Ovary (tissue), 9 donors: Measurements from ENCODE around the gene GRIFIN. TPM values are rescaled to one million over a fixed set of nuclear protein-coding genes. Genes with fewer than 3 reads are reported as not detected.

Experiments used
- DNase-seq, 5 donors: peaks; one replicate each; pipeline ENCODE4 v3.0.0-alpha.2; 2019 to 2020
- H3K27ac ChIP-seq, 2 donors: fragments of 200-600 bp; one replicate each; pipeline versions ENCODE4 v1.5.1 to v1.8.0; 2019 to 2022
- H3K27me3 ChIP-seq: fragments of 200-600 bp; one replicate; pipeline ENCODE4 v1.8.0; 2022
- H3K36me3 ChIP-seq: fragments of 200-600 bp; sonication (generic); one replicate; pipeline ENCODE4 v1.5.1; 2019
- H3K4me1 ChIP-seq: one replicate; pipeline ENCODE4 v1.8.1; 2013; ENCODE audit warnings: mild to moderate bottlenecking, moderate library complexity; ENCODE audit not compliant: insufficient read depth
- H3K4me3 ChIP-seq: fragments of 200-600 bp; sonication (generic); one replicate; pipeline ENCODE4 v1.5.1; 2017
- H3K9me3 ChIP-seq, 2 donors: fragments of 200-600 bp in 1 of 2; sonication (generic) in 1 of 2; one replicate each; pipeline versions ENCODE4 v1.5.1 to v1.8.1; 2013 to 2019; ENCODE audit warnings: mild to moderate bottlenecking in 1 of 2, moderate library complexity in 1 of 2
- CTCF ChIP-seq, 3 donors: fragments of 450-650 bp in 2 of 3; fragments of 200-600 bp in 1 of 3; IDR thresholded peaks; one replicate each; pipeline versions ENCODE4 v1.5.1 to v1.8.0; 2016 to 2022; ENCODE audit warnings: antibody characterized with exemption in 3 of 3, mild to moderate bottlenecking in 1 of 3
- EP300 ChIP-seq: sonication (generic); formaldehyde crosslinking; IDR thresholded peaks from one replicate; pipeline ENCODE4 v1.6.1; 2017; ENCODE audit warnings: antibody characterized with exemption
- POLR2A ChIP-seq: fragments of 450-650 bp; IDR thresholded peaks from one replicate; pipeline ENCODE4 v1.6.1; 2017; ENCODE audit warnings: antibody characterized with exemption, mild to moderate bottlenecking, moderate library complexity
- WGBS, 3 donors: extraction: QIAGEN DNeasy Blood & Tissue Kit in 1 of 3; methylation state at CpG; one replicate each; pipeline versions ENCODE4 v1.1.5 to v1.1.7; 2013 to 2017; 5-methylcytosine and 5-hydroxymethylcytosine counted together
- intact Hi-C, 4 donors: fragments of 100-400 bp; cut with DNase I; formaldehyde crosslinking; loops; one replicate each; pipeline versions ENCODE4 v1.11.0 to v1.15.1; 2022 to 2023
- polyA plus RNA-seq, 2 donors: library from polyadenylated mRNA; stranded (reverse); fragments of 200-250 nt in 1 of 2; fragments of 350-450 nt in 1 of 2; fragmentation: Illumina TruSeq in 1 of 2; extraction: RNeasy Lipid Tissue Mini Kit (QIAGEN cat#74804) in 1 of 2; gene quantifications; one replicate each; pipeline ENCODE4 v1.2.3, GENCODE V29; 2013 to 2014
- total RNA-seq, 7 donors: library from RNA; depleted of rRNA in 2 of 7; stranded (reverse); fragments of >200 nt in 2 of 7; fragmentation: NEBNext Ultra II Directional in 3 of 7; extraction: Animal tissue kit (Norgen Biotek cat#: 25700) in 3 of 7; gene quantifications; one replicate each; pipeline versions ENCODE4 v1.1.0 to v1.2.4, GENCODE V29; 2016 to 2023
- donor health status: DM: no; HTN: no; CAD: no; lungs with moderate emphysema.
- donor health status: DM: no; HTN: no; CAD: no.
- donor health status: Bipolar disorder and iron deficiency.
- donor health status: DM: yes; HTN: yes; CAD: no.
- donor health status: DM: no; HTN: no; CAD: no.
- donor health status: DM: yes; HTN: yes; CAD: no.

The GRIFIN gene
- total and polyA plus RNA-seq, 9 donors, result not detected

DNA sequence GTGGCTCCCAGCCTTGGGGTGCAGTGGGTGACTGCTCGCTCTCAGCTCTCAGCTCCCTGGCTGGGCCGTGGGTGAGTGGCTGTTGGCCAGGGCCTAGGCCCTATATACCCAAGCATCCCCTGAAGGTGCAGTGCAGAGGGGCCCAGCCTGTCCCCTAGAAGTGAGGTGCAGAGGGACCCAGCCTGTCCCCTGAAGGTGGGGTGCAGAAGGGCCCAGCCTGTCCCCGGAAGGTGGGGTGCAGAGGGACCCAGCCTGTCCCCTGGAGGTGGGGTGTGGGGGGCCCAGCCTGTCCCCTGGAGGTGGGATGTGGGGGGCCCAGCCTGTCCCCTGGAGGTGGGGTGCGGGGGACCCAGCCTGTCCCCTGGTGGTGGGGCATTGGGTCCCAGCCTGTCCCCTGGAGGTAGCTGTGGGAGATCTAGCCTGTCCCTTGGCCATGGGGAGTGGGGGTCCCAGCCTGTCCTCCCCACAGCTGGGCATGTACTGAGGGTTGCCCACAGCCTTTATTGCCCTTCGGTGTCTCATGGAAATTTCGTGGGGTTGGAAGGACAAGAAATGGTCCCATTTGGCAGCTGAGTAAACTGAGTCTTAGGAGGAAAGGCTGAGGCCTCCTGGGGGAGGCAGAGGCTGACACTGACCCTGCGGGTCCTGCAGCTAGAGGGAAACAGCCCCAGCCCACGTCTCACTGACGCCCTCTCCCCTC is 25.9 kb upstream of the GRIFIN start:
- TF ChIP-seq EP300 (no peak), CTCF (IDR thresholded peaks at IDR 0.05) (no peak), POLR2A (no peak)
- no peaks in the 10 kb centered on the region for H3K36me3 ChIP-seq
- DNase-seq, result no peak
- no peaks in the 10 kb centered on the region for H3K4me1 ChIP-seq
- H3K9me3 ChIP-seq, result no peaks in the 10 kb centered on the region
- 77 to 90% (median 80%) methylated on average over 8 to 9 of the region's 9 CpGs for WGBS, 3 donors
- intact Hi-C loops, result no loop called here
- H3K4me3 ChIP-seq, result no peak overlapping the region
- H3K27me3 ChIP-seq, result no peaks in the 10 kb centered on the region
- no peak overlapping the region for H3K27ac ChIP-seq

GRCh38 chr7:2500701-2501100 is 24.5 kb upstream of the GRIFIN start:
- H3K36me3 ChIP-seq, result no peaks in the 10 kb centered on the region
- 92 to 97% (median 92%) methylated on average over 12 of the region's 12 CpGs for WGBS, 3 donors
- no peaks in the 10 kb centered on the region for H3K27me3 ChIP-seq
- H3K4me3 ChIP-seq, result no peak overlapping the region
- H3K4me1 ChIP-seq, result no peaks in the 10 kb centered on the region
- TF ChIP-seq CTCF (IDR thresholded peaks at IDR 0.05), result no peak
- TF ChIP-seq EP300, result no peak
- no peak for TF ChIP-seq POLR2A
- intact Hi-C loops, result no loop called here
- H3K9me3 ChIP-seq, result no peaks in the 10 kb centered on the region
- no peak for DNase-seq
- no peak overlapping the region for H3K27ac ChIP-seq

DNA sequence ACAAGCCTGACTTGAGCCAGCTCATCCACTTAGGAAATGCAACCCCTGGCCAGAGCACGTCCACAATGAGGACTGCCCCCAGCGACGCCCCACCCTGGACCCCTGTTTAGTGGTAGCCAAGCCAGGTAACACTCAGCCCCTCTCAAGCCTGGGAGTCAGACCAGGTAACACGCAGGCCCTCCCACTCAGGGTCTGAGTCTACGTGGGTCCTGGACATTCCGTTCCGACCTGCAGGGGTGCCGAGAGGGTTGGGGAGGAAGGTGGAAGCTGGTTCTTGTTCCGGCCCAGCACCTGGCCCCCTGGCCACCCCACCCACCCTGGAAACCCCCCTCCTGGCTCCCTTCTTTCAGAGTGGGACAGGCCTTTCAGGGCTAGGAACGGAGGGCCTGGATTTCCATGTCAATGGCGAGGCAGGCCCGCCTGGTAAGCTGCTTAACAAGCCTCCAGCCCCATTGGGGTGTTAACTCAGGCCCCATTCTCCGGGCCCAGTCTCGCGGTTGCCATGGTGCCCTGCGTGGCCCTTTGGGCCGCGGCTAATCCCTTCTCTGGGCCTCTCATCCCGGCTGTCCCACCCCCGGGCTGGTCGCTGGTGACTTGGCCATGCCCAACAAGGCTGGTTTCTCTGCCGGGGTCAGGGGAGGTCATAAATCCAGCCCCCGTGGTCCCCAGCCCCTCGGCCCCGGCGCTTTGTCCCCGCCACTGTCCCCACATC is 23.7 kb upstream of the GRIFIN start:
- Histone ChIP-seq H3K27ac (no peak overlapping the region), H3K9me3 (no peaks in the 10 kb centered on the region), H3K36me3 (no peaks in the 10 kb centered on the region), H3K4me1 (no peaks in the 10 kb centered on the region), H3K27me3 (no peaks in the 10 kb centered on the region), H3K4me3 (no peak overlapping the region)
- 89 to 94% (median 91%) methylated on average over 24 to 27 of the region's 27 CpGs for WGBS, 3 donors
- TF ChIP-seq POLR2A (no peak), CTCF (IDR thresholded peaks at IDR 0.05) (no peak), EP300 (no peak)
- no peak for DNase-seq
- intact Hi-C loops, result no loop called here

DNA sequence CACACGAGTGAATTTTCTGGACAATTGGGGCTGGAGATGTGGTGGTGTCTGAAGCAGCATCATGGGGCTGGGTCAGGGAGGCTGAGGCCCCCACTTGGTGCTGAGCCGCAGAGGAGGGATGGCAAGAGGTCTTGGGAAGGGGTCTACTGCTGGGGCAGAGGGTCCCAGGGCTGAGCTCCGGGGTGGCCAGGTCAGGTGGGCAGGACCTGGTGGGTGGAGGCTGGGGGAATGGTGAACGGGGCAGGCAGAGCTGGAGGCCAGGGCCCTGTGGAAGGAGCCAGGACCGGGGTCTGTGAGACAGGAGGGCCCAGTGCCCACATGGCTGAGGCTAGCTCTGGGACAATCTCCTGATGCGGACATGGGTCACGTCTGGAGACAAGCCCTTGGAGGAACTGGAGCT is 23.0 kb upstream of the GRIFIN start:
- no peak for TF ChIP-seq POLR2A
- TF ChIP-seq EP300, result no peak
- no peak for TF ChIP-seq CTCF (IDR thresholded peaks at IDR 0.05)
- intact Hi-C loops, result no loop called here
- no peak overlapping the region for H3K4me3 ChIP-seq
- 86 to 93% (median 92%) methylated on average over 7 of the region's 7 CpGs for WGBS, 3 donors
- H3K27ac ChIP-seq, result no peak overlapping the region
- no peaks in the 10 kb centered on the region for H3K9me3 ChIP-seq
- H3K4me1 ChIP-seq, result no peaks in the 10 kb centered on the region
- H3K27me3 ChIP-seq, result no peaks in the 10 kb centered on the region
- DNase-seq, result no peak
- H3K36me3 ChIP-seq, result no peaks in the 10 kb centered on the region
